Body of pancreas (tissue), 4 donors: Measurements from ENCODE around the gene ANKH.

Experiments used
- CTCF ChIP-seq, 7 experiments: fragments of 450-650 bp in 4 of 7; fragments of 200-600 bp in 3 of 7; sonication (generic) in 3 of 7; IDR thresholded peaks; one replicate each; pipeline ENCODE4 v1.5.1; 2016 to 2019; ENCODE audit warnings: antibody characterized with exemption in 7 of 7
- POLR2A ChIP-seq, 3 donors: fragments of 450-650 bp; IDR thresholded peaks; one replicate each; pipeline ENCODE4 v1.6.1; 2016; ENCODE audit warnings: antibody characterized with exemption in 3 of 3, mild to moderate bottlenecking in 2 of 3

- TF ChIP-seq CTCF (IDR thresholded peaks at IDR 0.05) = no peak
- no peak for TF ChIP-seq POLR2A (IDR thresholded peaks at IDR 0.05)
Measured at GRCh38 chr5:14879393-14879792, 7.8 kb upstream of the ANKH start.
